K562 (cell line): ENCODE results near the gene PACS2. TPM values are rescaled to one million over a fixed set of nuclear protein-coding genes. Genes with fewer than 3 reads are reported as not detected.
A peak's percentile ranks its signal among the peaks of the same experiment; 100 is the strongest.

ENCODE experiments used
- ATAC-seq: fragments of 200-7000 bp; cut with Tn5 transposase; 3 replicates; pipeline ENCODE4 v1.9.1; 2020; ENCODE audit warnings: moderate library complexity
- BruUV-seq: library from RNA; stranded (reverse); fragments of 400-500 nt; replicated peaks from 2 replicates; lab custom pipeline; 2021; lab: Mats Ljungman, UMichigan
- CTCF ChIA-PET: fragments of 300-600 bp; formaldehyde crosslinking; extraction: SDS; loops from one replicate; lab custom pipeline; 2021; ENCODE audit warnings: low intra/inter-chr PET ratio; lab: Yijun Ruan, JAX
- POLR2A ChIA-PET: fragments of 300-600, 350-650 bp; sonication (Branson Sonifier 250); formaldehyde crosslinking; extraction: SDS; loops from one replicate; lab custom pipeline; 2021; ENCODE audit warnings: antibody characterized with exemption, inconsistent platforms; lab: Yijun Ruan, JAX
- DNase-seq, 4 experiments: peaks; one replicate each; pipeline versions ENCODE4 v3.0.0 to v3.0.0-alpha.2; 2011 to 2018; ENCODE audit warnings: low spot score in 3 of 4, mixed read lengths in 3 of 4; ENCODE audit errors: extremely low read depth in 1 of 4
- FAIRE-seq: peaks from 2 replicates; lab custom pipeline; 2011; peaks lifted over from hg19 to GRCh38; lab: Jason Lieb, UNC
- H2AFZ ChIP-seq: 2 replicates; pipeline ENCODE4 v1.6.0; 2011; ENCODE audit warnings: low read depth, low read length, control low read depth, inconsistent platforms
- H3K27ac ChIP-seq: fragments of 200-600 bp; 3 replicates; pipeline ENCODE4 v1.8.0; 2011; ENCODE audit warnings: low read depth, mild to moderate bottlenecking, control low read depth, inconsistent platforms, low read length, moderate library complexity, mixed read lengths; ENCODE audit errors: extremely low read depth
- H3K27me3 ChIP-seq, 2 experiments: fragments of 300-600 bp in 1 of 2; 2 replicates in 1 of 2; 3 replicates in 1 of 2; pipeline versions ENCODE4 v1.6.0 to v1.8.0; 2011; ENCODE audit warnings: inconsistent platforms in 2 of 2, low read length in 2 of 2, mild to moderate bottlenecking in 1 of 2, mixed read lengths in 1 of 2, moderate library complexity in 1 of 2; ENCODE audit not compliant: control insufficient read depth in 2 of 2, insufficient read depth in 2 of 2
- H3K36me3 ChIP-seq: fragments of 300-600 bp; 3 replicates; pipeline ENCODE4 v1.8.0; 2011; ENCODE audit warnings: mild to moderate bottlenecking, low read length, inconsistent platforms; ENCODE audit not compliant: control insufficient read depth, insufficient read depth
- H3K4me1 ChIP-seq, 2 experiments: fragments of 200-600 bp in 1 of 2; replicated peaks in 1 of 2; 2 replicates in 1 of 2; 3 replicates in 1 of 2; pipeline versions ENCODE4 v1.5.1 to v1.8.0; 2011; ENCODE audit warnings: inconsistent platforms in 2 of 2, low read length in 2 of 2, mild to moderate bottlenecking in 1 of 2, mixed read lengths in 1 of 2, moderate library complexity in 1 of 2; ENCODE audit not compliant: control insufficient read depth in 2 of 2, insufficient read depth in 2 of 2
- H3K4me2 ChIP-seq: 2 replicates; pipeline ENCODE4 v1.6.1; 2011; ENCODE audit warnings: low read length, control low read depth, inconsistent platforms, mixed read lengths; ENCODE audit not compliant: insufficient read depth
- H3K4me3 ChIP-seq: fragments of 200-600 bp; sonication (generic), shearing (Covaris generic); 2 replicates; pipeline ENCODE4 v1.5.1; 2016; ENCODE audit warnings: control low read depth, inconsistent platforms
- H3K79me2 ChIP-seq: fragments of 200-600 bp; 3 replicates; pipeline ENCODE4 v1.8.0; 2011; ENCODE audit warnings: low read length, inconsistent platforms; ENCODE audit not compliant: control insufficient read depth, insufficient read depth
- H3K9ac ChIP-seq, 2 experiments: 2 replicates each; pipeline versions ENCODE4 v1.6.0 to v1.6.1; 2011; ENCODE audit warnings: low read depth in 2 of 2, low read length in 2 of 2, control low read depth in 1 of 2, inconsistent platforms in 1 of 2, mild to moderate bottlenecking in 1 of 2, mixed read lengths in 1 of 2; ENCODE audit not compliant: insufficient read depth in 1 of 2
- H3K9me1 ChIP-seq: one replicate; pipeline ENCODE4 v1.6.0; 2011; ENCODE audit warnings: inconsistent platforms, mild to moderate bottlenecking, low read length, moderate library complexity; ENCODE audit not compliant: control insufficient read depth, insufficient read depth
- H3K9me3 ChIP-seq: replicated peaks from 2 replicates; pipeline ENCODE4 v1.5.1; 2011; ENCODE audit warnings: low read depth, low read length, inconsistent platforms; ENCODE audit not compliant: control insufficient read depth, insufficient read depth
- H4K20me1 ChIP-seq: replicated peaks from 2 replicates; pipeline ENCODE4 v1.6.1; 2011; ENCODE audit warnings: low read length, inconsistent platforms, mixed read lengths; ENCODE audit not compliant: control insufficient read depth, insufficient read depth
- CTCF ChIP-seq, 3 experiments: IDR thresholded peaks in 2 of 3; conservative IDR thresholded peaks in 1 of 3; 2 replicates each; pipeline ENCODE4 v1.5.1; 2011 to 2012; ENCODE audit warnings: low read length in 3 of 3, mild to moderate bottlenecking in 3 of 3, control low read depth in 2 of 3, improper control_type of control experiment in 1 of 3, inconsistent platforms in 1 of 3, low read depth in 1 of 3, mixed read lengths in 1 of 3, moderate library complexity in 1 of 3; ENCODE audit not compliant: insufficient read depth in 2 of 3
- KHSRP ChIP-seq: fragments of 450-650 bp; IDR thresholded peaks from 2 replicates; pipeline ENCODE4 v1.6.1; 2017
- L3MBTL2 ChIP-seq: fragments of 450-650 bp; IDR thresholded peaks from 2 replicates; pipeline ENCODE4 v1.6.1; 2016; ENCODE audit warnings: mild to moderate bottlenecking, moderate library complexity
- MGA ChIP-seq: fragments of 450-650 bp; IDR thresholded peaks from 2 replicates; pipeline ENCODE4 v1.6.1; 2016; ENCODE audit warnings: mild to moderate bottlenecking, moderate library complexity
- SMARCB1 ChIP-seq: IDR thresholded peaks from 2 replicates; pipeline ENCODE4 v1.6.1; 2011; ENCODE audit warnings: improper control_type of control experiment, low read depth; ENCODE audit not compliant: insufficient read length
- SNIP1 ChIP-seq: fragments of 450-650 bp; IDR thresholded peaks from 2 replicates; pipeline ENCODE4 v1.7.1; 2017; ENCODE audit warnings: low read depth, mild to moderate bottlenecking
- TOE1 ChIP-seq, 2 experiments: fragments of 450-650 bp in 1 of 2; sonication (generic) in 1 of 2; formaldehyde crosslinking in 1 of 2; IDR thresholded peaks; 2 replicates each; pipeline versions ENCODE4 v1.7.1 to v1.8.0; 2016 to 2022; ENCODE audit warnings: borderline replicate concordance in 2 of 2, mild to moderate bottlenecking in 2 of 2, antibody characterized with exemption in 1 of 2, inconsistent platforms in 1 of 2, low read depth in 1 of 2, missing genetic modification reagents in 1 of 2, moderate library complexity in 1 of 2
- YBX1 ChIP-seq: fragments of 450-650 bp; IDR thresholded peaks from 2 replicates; pipeline ENCODE4 v1.7.1; 2016; ENCODE audit warnings: mild to moderate bottlenecking
- WGBS: fragments of 100-300 bp; shearing (Covaris generic); methylation state at CpG from one replicate; pipeline ENCODE4 v1.1.6; 2016; ENCODE audit warnings: low coverage, mixed read lengths; ENCODE audit not compliant: insufficient coverage; ENCODE audit errors: missing lambda C conversion rate; 5-methylcytosine and 5-hydroxymethylcytosine counted together
- in situ Hi-C: fragments of 300-500 bp; cut with MboI; formaldehyde crosslinking; loops from 4 replicates; pipeline ENCODE4 v1.15.0; 2018; ENCODE audit warnings: inconsistent platforms, mixed read lengths
- intact Hi-C: fragments of 100-400 bp; cut with micrococcal nuclease; formaldehyde crosslinking; loops from 2 replicates; pipeline ENCODE4 v1.14.2; 2022
- polyA plus RNA-seq, 8 experiments: library from polyadenylated mRNA; depleted of rRNA in 4 of 8; stranded (reverse) in 5 of 8; unstranded in 3 of 8; fragments of >200 nt; fragmentation: Nextera tagmentation in 2 of 8; fragmentation: Illumina TruSeq in 1 of 8; extraction: Ambion mirVana in 2 of 8; extraction: Trizol in 1 of 8; gene quantifications; 2 replicates each; pipeline versions ENCODE4 v1.2.1 to v1.2.3, GENCODE V29; 2011 to 2014; ENCODE audit warnings: inconsistent platforms in 1 of 8, missing spikeins in 1 of 8
- total RNA-seq, 7 experiments: library from RNA; depleted of rRNA in 6 of 7; stranded (reverse); fragments of >200 nt in 6 of 7; fragmentation: Illumina TruSeq in 2 of 7; extraction: Trizol in 2 of 7; gene quantifications; 2 replicates each; pipeline versions ENCODE4 v1.2.1 to v1.2.3, GENCODE V29; 2011 to 2021; ENCODE audit warnings: low replicate concordance in 1 of 7

PACS2 gene
- total and polyA plus RNA-seq, 9 of the 15 experiments (the other 6 are each of a cell fraction or from before 2014, with no cell fraction given): 0.11 to 20.8 (median 9.9) TPM

GRCh38 chr14:105374389-105374788 lies 59.8 kb downstream of the PACS2 start:
- peaks cover 8 to 33% of the 10 kb centered on the region in 2 experiments; a peak in 4 of 5 replicates for H3K4me1 ChIP-seq
- no peaks in the 10 kb centered on the region for H3K36me3 ChIP-seq
- no peak overlapping the region; the same call in 1 of the 2 replicates for H3K4me2 ChIP-seq
- WGBS: 9% methylated on average over 11 of the region's 11 CpGs
- H3K79me2 ChIP-seq: no peaks in the 10 kb centered on the region
- in situ Hi-C loops: loop anchor here (5.0 kb wide), 1 partner anchor 113 kb away; the partner anchor contains the start of gene CRIP1
- H3K27ac ChIP-seq: no peak overlapping the region
- DNase-seq (peak; percentile 34 to 45 (median 39)), FAIRE-seq (peak; percentile 15), ATAC-seq (peak; percentile 60)
- ChIA-PET POLR2A (no interaction called here), CTCF (no interaction called here)
- no peaks in the 10 kb centered on the region for H3K27me3 ChIP-seq
- H3K4me3 ChIP-seq: no peak overlapping the region
- no peaks in the 10 kb centered on the region for H3K9me3 ChIP-seq
- intact Hi-C loops: loop anchor here (5.0 kb wide), 1 partner anchor 158 kb away; no protein-coding TSS in a partner anchor
- H2AFZ ChIP-seq: no peak overlapping the region
- H3K9me1 ChIP-seq: no peaks in the 10 kb centered on the region
- no TSS peak for BruUV-seq
- H4K20me1 ChIP-seq: no peaks in the 10 kb centered on the region
- H3K9ac ChIP-seq: no peak overlapping the region
- TF ChIP-seq TOE1 (IDR thresholded peaks at IDR 0.05; ENCODE audit: borderline replicate concordance) (no peak), TOE1 (CRISPR knock-in tag; IDR thresholded peaks at IDR 0.05; ENCODE audit: borderline replicate concordance, low read depth) (no peak), YBX1 (no peak), MGA (peak; percentile 33; the same call in 1 of the 2 replicates), CTCF (IDR thresholded peaks at IDR 0.05 in 2 of 3, conservative IDR thresholded peaks at IDR 0.05 in 1 of 3; ENCODE audit: insufficient read depth in 2 of 3, low read depth in 1 of 3, low read length in 3 of 3) (0 out of 6 replicates have a peak, but pooled peaks of 1 of the 3 experiments have one; percentile 5), L3MBTL2 (peak; percentile 44; the same call in 1 of the 2 replicates), SMARCB1 (no peak), SNIP1 (no peak), KHSRP (no peak)
